ENCODE results near the gene ATG10. TPM values are rescaled to one million over a fixed set of nuclear protein-coding genes. Genes with fewer than 3 reads are reported as not detected.

Gene ATG10
- total RNA-seq, 1 experiment from 2014 or later = 7.6 TPM

GRCh38 chr5:82183828-82184227 is 212.0 kb downstream of the ATG10 start:
- no peak overlapping the region for H3K23ac ChIP-seq (ENCODE audit: insufficient read length, low read depth, low read length)
- no peak overlapping the region for H4K8ac ChIP-seq (replicated peaks; ENCODE audit: insufficient read length, low read depth, low read length)
- H2BK12ac ChIP-seq (ENCODE audit: insufficient read length, low read depth, low read length) = no peak overlapping the region
- no peak overlapping the region for H3K27ac ChIP-seq (ENCODE audit: insufficient read length, low read depth, low read length)
- no peak for DNase-seq
- H3K79me1 ChIP-seq (ENCODE audit: insufficient read depth, low read depth, low read length, poor library complexity, severe bottlenecking) = no peaks in the 10 kb centered on the region
- H2BK5ac ChIP-seq (ENCODE audit: insufficient read length, low read length) = no peak overlapping the region
- no peak overlapping the region for H2BK120ac ChIP-seq (ENCODE audit: low read depth, low read length, poor library complexity, severe bottlenecking)
- no peak for TF ChIP-seq CTCF (conservative IDR thresholded peaks at IDR 0.05)
- no peak overlapping the region for H3T11ph ChIP-seq (ENCODE audit: low read length)
- no peaks in the 10 kb centered on the region for H3K79me2 ChIP-seq (ENCODE audit: insufficient read depth, low read length)
- H3K9me3 Mint-ChIP-seq = no peaks in the 10 kb centered on the region
- H3K56ac ChIP-seq (ENCODE audit: insufficient read length, low read depth, low read length) = no peak overlapping the region
- no peaks in the 10 kb centered on the region; a peak in 1 of 7 replicates for H3K36me3 Mint-ChIP-seq (ENCODE audit: insufficient read depth in 1 of 3, low read depth in 3 of 3)
- no peak overlapping the region for H3K27ac Mint-ChIP-seq
- no peaks in the 10 kb centered on the region for H3K4me1 ChIP-seq (ENCODE audit: insufficient read depth, low read length)
- no peaks in the 10 kb centered on the region for H3K27me3 Mint-ChIP-seq (ENCODE audit: low read depth)
- H3K4ac ChIP-seq (ENCODE audit: low read depth, low read length) = no peak overlapping the region
- no peak overlapping the region for H3K4me3 Mint-ChIP-seq
- no peaks in the 10 kb centered on the region for H3K23me2 ChIP-seq (ENCODE audit: insufficient read length, low read depth, low read length, poor library complexity, severe bottlenecking)
- H2AFZ ChIP-seq (ENCODE audit: low read length) = no peak overlapping the region
- no peaks in the 10 kb centered on the region for H3K27me3 ChIP-seq (ENCODE audit: insufficient read depth, low read length)
- no peak overlapping the region for H3K18ac ChIP-seq (ENCODE audit: insufficient read length, low read depth, low read length)
- H2AK5ac ChIP-seq (ENCODE audit: insufficient read length, low read length) = no peak overlapping the region
- H4K20me1 ChIP-seq (ENCODE audit: control insufficient read depth, insufficient read depth, insufficient read length) = no peaks in the 10 kb centered on the region
- no peak overlapping the region for H2BK15ac ChIP-seq (ENCODE audit: low read depth, low read length)
- H4K5ac ChIP-seq (ENCODE audit: insufficient read length, low read depth, low read length) = no peak overlapping the region
- no peaks in the 10 kb centered on the region for H3K9me3 ChIP-seq (ENCODE audit: control insufficient read depth, low read depth, low read length)
- WGBS (ENCODE audit: extremely low coverage, insufficient read length, low lambda C conversion rate) = no CpG with 5 or more reads among the region's 1 CpG
- H3K4me1 Mint-ChIP-seq = no peaks in the 10 kb centered on the region
- no peak overlapping the region for H3K4me2 ChIP-seq (ENCODE audit: insufficient read depth, insufficient read length, low read length)
- no peak overlapping the region for H4K91ac ChIP-seq (ENCODE audit: insufficient read length, low read depth, low read length)
- no peak overlapping the region for H3K14ac ChIP-seq (ENCODE audit: insufficient read depth, low read length)
- no peak overlapping the region for H3K9ac ChIP-seq (ENCODE audit: extremely low read depth, insufficient read length, low read length)
- H2BK20ac ChIP-seq (ENCODE audit: low read depth, low read length, poor library complexity, severe bottlenecking) = no peak overlapping the region

All from H9 (cell line).